GM18508 (cell line): ENCODE data around the gene SDCBP2.

ENCODE experiments used
- ATAC-seq: cut with Tn5 transposase; IDR thresholded peaks from one replicate; pipeline ENCODE4 v1.9.1; 2021; ENCODE audit warnings: moderate number of reproducible peaks; ENCODE audit not compliant: insufficient read depth, unreplicated experiment

The SDCBP2 gene

DNA sequence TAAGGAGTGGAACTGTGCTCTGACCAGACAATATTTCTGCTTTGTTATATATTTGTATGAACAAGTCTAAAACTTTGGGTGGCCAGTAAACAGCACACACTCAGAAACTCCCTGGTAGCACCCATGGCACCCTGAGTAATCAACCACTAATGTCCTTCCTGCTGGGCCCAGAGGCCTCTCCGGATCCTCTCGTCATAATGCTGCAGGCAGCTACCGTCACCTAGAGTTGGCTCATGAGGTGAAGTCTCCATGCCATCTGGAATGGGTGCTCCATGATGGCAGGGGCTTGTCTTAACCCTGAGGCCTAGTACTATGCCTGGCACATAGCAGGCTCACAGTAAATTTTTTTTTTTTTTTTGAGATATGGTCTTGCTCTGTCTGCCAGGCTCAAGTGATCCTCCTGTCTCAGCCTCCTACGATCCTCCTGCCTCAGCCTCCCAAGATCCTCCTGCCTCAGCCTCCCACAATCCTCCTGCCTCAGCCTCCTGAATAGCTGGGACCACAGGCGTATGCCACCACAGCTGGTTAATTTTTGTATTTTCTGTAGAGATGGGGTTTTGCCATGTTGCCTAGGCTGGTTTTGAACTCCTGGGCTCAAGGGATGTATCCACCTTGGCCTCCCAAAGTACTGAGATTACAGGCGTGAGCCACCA, 3.0 kb upstream of the SDCBP2 start:
- ATAC-seq: no peak

GRCh38 chr20:1331101-1331500, 2.2 kb upstream of the SDCBP2 start:
- ATAC-seq: no peak

GRCh38 chr20:1330075-1330830, 1.3 kb upstream of the SDCBP2 start:
- no peak for ATAC-seq

GRCh38 chr20:1327827-1328679, 886 bp downstream of the SDCBP2 start:
- ATAC-seq: no peak

- no peak for ATAC-seq
Measured at GRCh38 chr20:1327241-1327653, 1.7 kb downstream of the SDCBP2 start.

DNA sequence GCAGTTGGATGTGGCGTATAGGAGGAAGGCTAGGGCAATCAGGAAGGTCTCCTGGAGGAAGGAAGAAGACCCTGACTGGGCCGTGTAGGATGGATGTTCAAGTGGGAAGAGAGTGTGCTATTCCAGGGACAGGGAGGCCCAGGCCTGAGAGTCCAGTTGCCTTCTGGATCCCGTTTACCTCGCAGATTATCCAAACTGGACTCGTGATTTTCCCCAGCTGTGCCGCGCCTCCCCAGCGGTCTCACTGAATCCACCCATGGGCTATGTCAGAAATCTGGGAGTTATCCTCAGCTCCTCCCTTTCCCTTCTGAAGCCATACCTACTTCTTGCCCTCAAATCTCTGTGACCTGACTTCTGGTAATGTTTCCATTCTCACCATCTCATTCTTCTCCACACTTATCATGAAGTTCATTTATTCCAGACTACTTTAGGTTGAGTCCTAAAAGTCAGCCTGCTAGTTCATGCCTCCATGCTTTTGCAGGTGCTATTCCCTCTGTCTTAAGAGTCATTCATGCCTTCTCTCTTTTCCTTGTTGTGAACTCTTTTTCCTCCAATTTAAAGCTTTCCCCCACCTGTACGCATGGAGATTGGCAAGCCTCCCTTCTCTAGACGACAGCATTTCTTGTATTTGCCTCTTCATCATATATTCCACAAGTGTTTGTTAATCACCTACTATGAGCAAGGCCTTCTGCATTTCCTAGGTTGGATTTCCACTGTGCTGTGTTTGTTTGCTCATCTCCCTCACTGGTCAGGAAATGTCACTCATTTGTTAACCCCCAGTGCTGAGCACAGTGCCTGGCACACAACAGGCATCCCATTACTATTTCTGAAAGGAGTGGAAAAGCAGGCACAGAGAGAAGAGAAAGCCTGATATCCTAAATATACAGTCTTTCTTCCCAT, 2.7 kb downstream of the SDCBP2 start:
- no peak for ATAC-seq

DNA sequence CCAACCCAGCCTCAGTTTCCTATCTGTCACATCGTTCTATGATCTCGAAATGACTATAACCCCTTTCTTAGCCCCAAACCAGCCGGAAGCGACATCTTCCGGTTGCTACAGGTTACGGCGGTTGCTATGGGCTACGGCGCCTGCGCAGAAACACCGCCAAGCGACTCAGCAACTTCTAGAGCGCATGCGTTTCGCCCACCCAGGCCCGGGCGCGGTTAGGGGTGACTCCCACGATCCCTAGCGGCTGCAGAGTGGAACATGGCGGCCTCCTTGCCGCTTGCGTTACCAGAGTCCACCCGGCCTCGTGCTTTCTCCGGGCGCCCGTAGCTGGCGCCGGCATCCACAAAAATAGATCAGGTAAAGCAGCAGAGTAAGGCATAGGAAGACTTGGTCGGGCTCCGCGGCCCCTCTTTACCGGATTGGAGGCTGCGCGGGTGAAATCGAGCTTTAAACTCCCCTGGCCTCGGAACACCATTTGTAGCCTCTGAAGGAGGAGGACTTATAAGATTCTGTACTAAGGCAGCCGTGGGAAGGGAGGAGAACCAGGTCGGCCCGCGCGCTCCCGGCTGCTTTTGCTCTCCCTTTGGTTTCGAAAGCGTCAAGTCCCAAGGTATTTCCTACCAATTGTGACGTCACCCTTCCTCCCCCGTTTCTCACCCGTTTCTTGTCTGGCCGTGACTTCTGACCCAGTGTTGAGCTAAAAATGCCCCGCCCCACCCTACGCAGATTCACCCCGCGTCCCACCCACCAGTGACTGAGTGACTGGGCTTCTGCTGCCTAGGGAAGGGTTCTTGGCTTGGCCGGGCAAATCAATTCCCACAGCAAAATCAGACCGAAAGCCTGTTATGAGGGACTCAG, 3.5 kb downstream of the SDCBP2 start:
- ATAC-seq: peak; percentile 53

- ATAC-seq: no peak
Measured at GRCh38 chr20:1324598-1325172, 4.3 kb downstream of the SDCBP2 start.

GRCh38 chr20:1323830-1324597, 4.9 kb downstream of the SDCBP2 start:
- no peak for ATAC-seq

DNA sequence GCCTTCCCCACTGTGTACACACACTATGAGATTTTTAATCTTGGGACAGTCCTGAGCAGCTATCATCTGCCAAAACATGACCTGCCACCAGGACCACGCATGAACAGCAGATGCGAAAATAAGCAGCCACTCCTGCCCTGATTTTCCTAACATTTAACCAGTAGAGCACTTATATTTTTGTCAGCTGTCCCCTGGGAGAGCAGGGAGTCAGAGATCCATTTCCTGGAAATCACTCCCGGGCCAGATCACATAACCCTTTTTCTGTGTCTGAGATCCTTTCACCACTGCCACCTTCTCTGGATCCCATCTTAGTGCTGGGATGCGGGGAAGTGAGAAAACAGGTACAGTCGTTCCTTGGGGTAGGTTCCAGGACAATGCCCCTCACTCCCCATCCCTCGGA, 5.7 kb downstream of the SDCBP2 start:
- no peak for ATAC-seq

- ATAC-seq: no peak
Measured at GRCh38 chr20:1322511-1323245, 6.3 kb downstream of the SDCBP2 start.

DNA sequence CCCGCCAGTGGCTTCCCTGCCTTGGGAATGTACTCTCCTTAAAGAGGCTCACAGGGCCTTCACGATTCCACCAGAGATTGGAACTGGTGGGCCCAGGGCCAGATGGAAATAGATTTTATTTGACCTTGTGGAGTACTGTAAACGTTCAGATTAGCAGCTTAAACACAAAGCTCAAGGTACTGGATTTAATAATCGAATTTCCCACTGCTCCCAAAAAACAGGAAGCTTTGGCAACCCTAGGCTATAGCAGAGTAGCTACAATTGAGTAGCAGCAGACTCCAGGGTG, 7.3 kb downstream of the SDCBP2 start:
- no peak for ATAC-seq

DNA sequence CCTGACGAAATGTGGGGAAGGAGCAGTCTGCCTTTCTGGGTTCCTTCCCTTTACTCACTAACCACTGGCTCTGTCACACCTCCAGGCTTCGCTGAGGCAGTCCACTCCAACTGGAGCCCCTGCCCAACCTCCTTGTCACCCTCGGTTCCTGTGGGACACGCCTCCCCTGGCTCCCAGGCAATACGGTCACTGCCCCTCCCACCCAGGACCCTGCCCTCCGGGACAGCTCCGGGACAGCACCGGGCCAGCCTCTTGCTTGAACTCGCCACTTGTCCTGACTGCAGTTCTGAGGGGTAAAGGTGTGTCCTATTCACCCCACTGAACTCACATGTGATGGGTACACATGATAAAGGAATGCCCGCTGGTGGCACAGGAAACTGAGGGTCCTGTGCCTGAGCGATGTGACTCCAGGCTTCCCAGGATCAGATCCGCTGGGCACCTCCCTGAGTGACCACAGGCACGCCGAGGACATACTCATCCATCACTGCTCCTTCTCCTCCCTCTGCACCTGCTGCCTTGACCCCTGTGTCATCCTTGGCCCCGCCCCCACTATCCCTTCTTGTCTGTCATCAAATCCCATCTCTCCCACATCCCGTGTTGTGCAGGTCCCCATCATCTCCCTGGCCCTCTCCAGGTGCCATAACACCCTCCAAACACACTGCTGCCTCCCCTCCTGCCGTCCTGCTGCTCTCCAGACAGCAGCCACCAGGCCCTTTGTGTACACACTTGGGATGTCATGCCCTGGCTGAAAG, 7.9 kb downstream of the SDCBP2 start:
- ATAC-seq: no peak

GRCh38 chr20:1320016-1320415, 8.9 kb downstream of the SDCBP2 start:
- ATAC-seq: no peak

DNA sequence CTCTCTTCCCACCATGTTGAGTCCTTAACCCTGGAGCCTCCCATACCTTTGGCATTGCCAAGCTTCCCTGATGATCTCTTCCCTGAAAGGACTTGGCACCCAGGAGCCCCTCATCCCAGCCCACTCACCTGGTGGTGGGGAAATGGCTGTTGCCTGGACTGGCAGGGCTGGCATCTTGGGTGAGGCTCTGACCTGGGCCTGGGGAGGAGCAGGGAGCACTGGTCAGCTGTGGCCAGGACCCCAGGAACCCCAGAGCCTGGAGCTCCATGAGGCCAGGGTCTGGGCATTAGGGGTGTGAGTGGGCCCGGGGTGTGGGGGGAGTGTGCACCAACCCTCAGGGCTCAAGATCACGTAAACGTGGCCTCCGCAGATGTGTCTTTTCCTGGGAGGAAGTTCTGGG, 9.5 kb downstream of the SDCBP2 start:
- no peak for ATAC-seq

DNA sequence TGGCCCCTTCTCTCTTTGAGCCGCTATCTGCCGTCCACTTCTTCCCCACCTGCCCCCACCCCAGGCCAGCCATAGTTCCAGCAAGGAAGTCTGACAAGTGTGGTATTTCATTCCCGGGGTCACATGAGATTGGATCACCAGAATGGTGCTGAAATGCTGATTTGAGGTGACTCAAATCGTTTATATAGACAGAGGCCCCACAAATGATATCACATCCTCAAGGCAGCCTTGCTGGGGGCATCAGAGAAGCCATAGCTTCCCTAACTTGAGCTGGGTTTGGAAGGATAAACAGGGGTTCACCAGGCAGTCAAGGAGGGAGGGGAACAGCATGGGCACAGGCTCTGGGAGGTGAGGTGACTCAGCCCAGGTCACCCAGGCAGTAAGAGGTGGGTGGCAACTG, 9.9 kb downstream of the SDCBP2 start:
- no peak for ATAC-seq
